SH-SY5Y (cell line): ENCODE data around the gene TMCO4.

Source experiments
- GATA2 ChIP-seq: IDR thresholded peaks from 2 replicates; pipeline ENCODE4 v1.6.1; 2011; ENCODE audit warnings: mild to moderate bottlenecking, low read depth, low read length
- GATA3 ChIP-seq: IDR thresholded peaks from 2 replicates; pipeline ENCODE4 v1.6.1; 2011; ENCODE audit warnings: low read depth, mild to moderate bottlenecking, low read length, moderate library complexity

DNA sequence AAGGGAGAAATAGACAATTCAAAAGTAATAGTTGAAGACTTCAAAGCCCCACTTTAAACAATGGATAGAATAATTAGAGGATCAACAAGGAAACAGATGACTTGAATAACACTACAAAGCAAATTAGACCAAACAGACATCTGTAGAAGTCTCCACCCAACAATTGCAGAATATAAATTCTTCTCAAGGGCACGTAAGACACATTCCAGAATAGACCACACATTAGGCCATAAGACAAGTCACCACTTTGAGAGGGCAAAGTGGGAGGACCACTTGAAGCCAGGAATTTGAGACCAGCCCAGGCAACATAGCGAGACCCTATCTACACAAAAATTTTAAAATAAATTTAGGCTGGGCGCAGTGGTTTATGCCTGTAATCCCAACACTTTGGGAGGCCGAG, 35.9 kb upstream of the TMCO4 start:
- TF ChIP-seq GATA2 (no peak), GATA3 (no peak)
